ENCODE measurements around the gene SEPTIN3.

Gene SEPTIN3

DNA sequence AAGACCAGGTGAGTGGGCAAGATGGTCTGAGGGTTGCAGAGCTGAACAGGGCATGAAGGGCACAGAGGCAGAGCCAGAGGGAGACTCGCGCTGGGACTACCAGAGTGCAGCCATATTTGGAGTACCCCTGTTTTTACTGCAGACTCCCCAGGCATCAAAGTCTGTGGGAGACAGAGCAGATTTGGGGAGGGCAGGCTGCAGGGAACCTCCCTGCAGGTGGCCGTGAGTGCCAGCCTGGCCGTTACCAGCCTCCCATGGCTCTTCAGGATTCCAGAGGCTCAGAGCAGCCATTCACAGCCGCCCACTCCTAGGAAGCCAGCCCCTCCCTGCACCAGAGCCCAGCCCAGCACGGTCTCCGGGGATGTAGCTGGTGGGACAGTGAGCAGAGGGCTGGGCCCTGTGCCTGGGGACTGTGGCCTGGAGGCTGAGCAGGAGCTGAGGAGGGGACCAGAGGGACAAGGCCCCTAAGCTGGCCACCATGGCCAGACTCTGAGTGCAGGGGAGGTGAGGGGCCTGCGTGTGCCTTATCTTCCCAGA lies at the start of gene SEPTIN3:
Gene SEPTIN3, plus strand, starts transcription at position 334 of the 537 bp plus-strand sequence. CDS start 2,050 bp downstream, outside the sequence.
- DNase-seq (ENCODE audit: low read depth, low spot score) = peak; percentile 54

GRCh38 chr22:41920271-41920976 lies 48.8 kb upstream of the SEPTIN3 start:
- DNase-seq (ENCODE audit: low read depth, low spot score) = no peak

DNA sequence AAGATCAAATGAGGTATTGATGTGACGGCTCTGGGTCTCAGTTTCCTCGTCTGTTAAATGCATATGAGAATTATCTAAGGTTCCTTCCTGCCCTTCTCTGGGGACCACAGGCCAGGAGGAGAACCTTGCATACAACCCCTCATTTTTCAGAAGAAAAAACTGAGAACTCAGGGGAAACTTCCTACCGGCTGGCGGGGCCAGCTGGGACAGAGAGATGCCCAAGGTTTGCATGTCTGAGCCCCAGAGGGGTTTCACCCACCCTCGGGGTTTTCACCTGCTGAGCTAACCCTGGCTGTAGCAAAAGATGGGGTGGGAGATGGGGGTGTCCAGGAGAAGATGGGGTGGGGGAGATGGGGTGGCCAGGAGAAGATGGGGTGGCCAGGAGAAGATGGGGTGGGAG lies 46.9 kb upstream of the SEPTIN3 start:
- no peak for DNase-seq (ENCODE audit: low read depth, low spot score)

GRCh38 chr22:41922940-41923594 lies 46.2 kb upstream of the SEPTIN3 start:
- DNase-seq (ENCODE audit: low read depth, low spot score) = no peak

GRCh38 chr22:41923595-41924276 lies 45.5 kb upstream of the SEPTIN3 start:
- DNase-seq (ENCODE audit: low read depth, low spot score) = no peak

DNA sequence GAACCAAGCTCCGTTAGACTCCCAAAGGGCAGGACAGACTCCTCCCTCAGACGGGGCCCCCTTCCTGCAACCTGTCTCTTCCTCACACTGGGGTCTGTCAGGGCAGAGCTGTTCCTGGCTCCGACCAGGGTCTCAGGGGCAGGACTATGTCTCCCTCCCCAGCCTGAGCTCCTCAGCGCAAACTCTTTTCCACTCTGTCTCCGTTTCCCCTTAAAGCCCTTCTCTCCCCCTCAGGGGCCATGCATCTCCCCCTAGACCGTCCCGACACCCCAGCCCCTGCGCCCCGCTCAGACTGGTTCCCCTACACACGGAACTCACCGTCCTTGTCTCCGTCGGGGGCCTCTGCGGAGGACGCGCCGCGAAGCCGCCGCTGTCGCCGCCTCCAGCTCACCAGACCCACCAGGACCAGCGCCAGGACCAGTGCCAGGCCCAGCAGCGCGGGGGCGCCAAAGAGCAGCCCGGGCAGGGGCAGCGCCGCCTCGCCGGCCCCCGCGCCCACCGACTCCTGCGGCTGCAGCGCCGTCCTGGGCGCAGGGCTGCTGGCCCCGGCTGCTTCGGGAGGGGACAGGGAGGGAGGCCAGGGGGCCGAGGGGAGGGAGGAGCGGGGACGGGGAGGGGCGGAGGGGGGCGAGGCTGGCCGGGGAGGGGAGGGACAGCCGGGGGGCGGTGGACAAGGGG lies 43.3 kb upstream of the SEPTIN3 start:
- peak; percentile 89 for DNase-seq (ENCODE audit: low read depth, low spot score)

GRCh38 chr22:41927813-41928212 lies 41.4 kb upstream of the SEPTIN3 start:
- DNase-seq (ENCODE audit: low read depth, low spot score) = peak; percentile 49

DNA sequence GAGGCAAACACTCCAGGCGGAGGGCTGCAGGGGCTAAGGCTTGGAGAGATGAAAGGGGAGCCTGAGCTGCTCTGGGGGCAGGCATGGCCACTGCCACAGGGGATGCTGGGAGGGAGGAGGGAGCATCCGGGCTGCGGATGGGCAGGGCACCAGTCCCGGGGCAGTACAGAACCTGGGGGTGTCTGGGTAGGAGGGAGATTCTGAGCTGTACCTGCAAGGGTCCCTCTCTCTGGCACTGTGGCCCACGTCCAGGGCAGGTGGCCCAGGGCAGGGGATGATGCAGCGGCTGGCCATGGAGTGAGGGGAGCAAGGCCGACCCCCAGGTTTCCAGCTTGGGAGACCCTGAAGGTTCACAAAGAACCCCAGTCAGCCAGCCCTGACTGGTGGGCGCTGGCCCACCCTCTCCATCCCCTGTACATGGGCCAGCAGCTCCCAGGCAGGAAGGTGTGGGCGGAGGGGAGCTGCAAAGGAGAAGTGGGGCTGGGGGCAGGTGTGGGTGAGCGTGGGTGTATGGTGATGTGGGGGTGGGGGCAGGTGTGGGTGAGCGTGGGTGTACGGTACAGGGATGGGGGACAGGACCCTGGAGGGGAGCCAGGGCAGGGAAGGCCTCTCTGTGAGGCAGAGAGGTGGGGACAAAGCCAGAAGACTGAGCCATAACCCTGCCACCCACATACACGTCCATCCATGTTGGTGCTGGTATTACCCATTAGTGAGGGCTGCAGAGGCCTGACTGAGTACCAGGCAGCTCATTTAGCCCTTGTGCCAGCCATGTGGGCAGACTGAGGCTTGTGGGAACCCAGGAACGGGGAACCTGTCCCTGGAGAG lies 40.4 kb upstream of the SEPTIN3 start:
- no peak for DNase-seq (ENCODE audit: low read depth, low spot score)

- DNase-seq (ENCODE audit: low read depth, low spot score) = no peak
These were observed 39.8 kb upstream of the SEPTIN3 start for GRCh38 chr22:41929418-41929810.

GRCh38 chr22:41931701-41932269 lies 37.5 kb upstream of the SEPTIN3 start:
- no peak for DNase-seq (ENCODE audit: low read depth, low spot score)

DNA sequence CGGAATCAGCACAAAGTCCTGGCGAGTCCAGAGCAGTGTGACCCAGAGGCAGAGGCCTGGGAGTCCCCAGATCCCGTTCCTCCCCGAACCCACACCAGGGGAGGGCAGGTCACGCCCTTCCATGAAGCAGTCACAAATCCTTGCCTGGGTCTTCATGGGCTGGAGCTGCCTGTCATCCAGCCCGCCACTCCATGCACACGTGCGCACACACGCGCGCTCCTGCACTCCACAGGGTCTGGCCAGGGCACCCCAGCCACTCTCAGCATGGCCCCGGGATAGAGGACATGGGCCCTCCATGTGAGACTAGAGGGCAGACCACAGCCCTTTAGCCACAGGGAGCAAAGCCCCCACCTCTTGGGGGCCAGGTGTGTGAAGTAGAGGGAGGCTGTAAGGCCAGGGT lies 36.9 kb upstream of the SEPTIN3 start:
- no peak for DNase-seq (ENCODE audit: low read depth, low spot score)

GRCh38 chr22:41933411-41934177 lies 35.6 kb upstream of the SEPTIN3 start:
- no peak for DNase-seq (ENCODE audit: low read depth, low spot score)

DNA sequence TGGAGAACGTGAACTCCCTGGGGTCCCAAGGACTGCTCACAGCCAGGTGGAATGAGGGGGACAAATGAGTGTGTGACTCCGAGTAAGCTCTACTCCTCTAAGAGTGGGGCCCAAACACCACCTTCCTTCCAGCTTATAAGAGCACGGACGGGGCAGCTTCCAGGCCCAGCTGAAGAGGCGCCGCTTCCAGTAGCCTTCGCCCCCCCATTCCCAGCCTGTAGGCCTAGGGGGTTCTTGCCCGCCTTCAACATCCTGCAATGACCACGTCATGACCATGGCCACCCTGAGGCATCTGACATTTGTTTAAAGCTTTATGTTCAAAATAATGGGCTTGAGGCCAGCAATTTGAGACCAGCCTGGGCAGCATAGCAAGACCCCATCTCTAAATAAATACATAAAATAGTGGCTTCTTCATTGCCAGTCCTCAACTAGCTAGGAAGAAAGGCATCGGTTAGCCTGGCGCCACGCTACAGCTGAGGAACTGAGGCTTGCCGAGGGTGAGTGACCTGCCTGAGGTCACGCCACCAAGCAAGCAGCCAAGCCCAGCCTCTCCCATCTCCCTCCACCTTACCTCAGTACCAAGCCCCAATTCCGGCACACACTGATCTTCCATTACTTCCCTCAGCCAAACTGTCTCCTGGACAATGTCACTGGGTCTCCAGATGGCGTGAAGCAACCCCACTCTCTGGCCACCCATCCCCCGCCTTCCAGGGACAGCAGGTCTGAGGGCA lies 34.8 kb upstream of the SEPTIN3 start:
- DNase-seq (ENCODE audit: low read depth, low spot score) = no peak

DNA sequence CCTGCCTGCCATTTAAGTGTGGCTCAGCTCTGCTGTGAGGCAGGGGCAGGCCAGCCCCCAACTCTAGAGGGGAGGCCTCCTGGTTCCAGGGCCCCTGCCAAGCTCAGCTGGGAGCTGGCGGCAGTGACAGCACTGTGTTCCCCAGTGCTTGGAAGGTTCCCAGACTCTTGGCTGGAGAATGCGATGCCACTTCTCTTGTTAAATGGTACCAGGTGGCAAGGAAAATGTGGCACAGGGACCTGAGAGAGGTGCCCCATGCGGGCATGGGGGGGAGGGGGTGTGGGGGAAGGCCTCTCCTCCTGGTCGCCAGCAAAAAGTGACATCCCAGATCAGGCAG lies 34.3 kb upstream of the SEPTIN3 start:
- no peak for DNase-seq (ENCODE audit: low read depth, low spot score)

- no peak for DNase-seq (ENCODE audit: low read depth, low spot score)
These were observed 33.7 kb upstream of the SEPTIN3 start for GRCh38 chr22:41935509-41935908.

- no peak for DNase-seq (ENCODE audit: low read depth, low spot score)
These were observed 32.4 kb upstream of the SEPTIN3 start for GRCh38 chr22:41936894-41937169.

- DNase-seq (ENCODE audit: low read depth, low spot score) = peak; percentile 49
These were observed 29.0 kb upstream of the SEPTIN3 start for GRCh38 chr22:41939981-41940831.

Data from ELF-1 (cell line).